AG10803 (cell line): ENCODE data around the gene PAQR4.
A peak's percentile ranks its signal among the peaks of the same experiment; 100 is the strongest.

Experiments used
- DNase-seq: peaks from one replicate; pipeline ENCODE4 v3.0.0; 2010; ENCODE audit warnings: low read depth
- H3K4me3 ChIP-seq: 2 replicates; pipeline ENCODE4 v1.5.1; 2011; ENCODE audit warnings: mild to moderate bottlenecking, low read length, control low read depth
- TF ChIP-seq, protein P1 (sequence below): conservative IDR thresholded peaks from 2 replicates; pipeline ENCODE4 v1.5.1; 2011; ENCODE audit warnings: mild to moderate bottlenecking, low read length, control low read depth, inconsistent platforms

The PAQR4 gene

GRCh38 chr16:3014971-3015370 lies 45.8 kb downstream of the PAQR4 start:
- H3K4me3 ChIP-seq, result no peak overlapping the region
- DNase-seq, result no peak
- TF ChIP-seq, protein P1, sequence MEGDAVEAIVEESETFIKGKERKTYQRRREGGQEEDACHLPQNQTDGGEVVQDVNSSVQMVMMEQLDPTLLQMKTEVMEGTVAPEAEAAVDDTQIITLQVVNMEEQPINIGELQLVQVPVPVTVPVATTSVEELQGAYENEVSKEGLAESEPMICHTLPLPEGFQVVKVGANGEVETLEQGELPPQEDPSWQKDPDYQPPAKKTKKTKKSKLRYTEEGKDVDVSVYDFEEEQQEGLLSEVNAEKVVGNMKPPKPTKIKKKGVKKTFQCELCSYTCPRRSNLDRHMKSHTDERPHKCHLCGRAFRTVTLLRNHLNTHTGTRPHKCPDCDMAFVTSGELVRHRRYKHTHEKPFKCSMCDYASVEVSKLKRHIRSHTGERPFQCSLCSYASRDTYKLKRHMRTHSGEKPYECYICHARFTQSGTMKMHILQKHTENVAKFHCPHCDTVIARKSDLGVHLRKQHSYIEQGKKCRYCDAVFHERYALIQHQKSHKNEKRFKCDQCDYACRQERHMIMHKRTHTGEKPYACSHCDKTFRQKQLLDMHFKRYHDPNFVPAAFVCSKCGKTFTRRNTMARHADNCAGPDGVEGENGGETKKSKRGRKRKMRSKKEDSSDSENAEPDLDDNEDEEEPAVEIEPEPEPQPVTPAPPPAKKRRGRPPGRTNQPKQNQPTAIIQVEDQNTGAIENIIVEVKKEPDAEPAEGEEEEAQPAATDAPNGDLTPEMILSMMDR, result no peak

DNA sequence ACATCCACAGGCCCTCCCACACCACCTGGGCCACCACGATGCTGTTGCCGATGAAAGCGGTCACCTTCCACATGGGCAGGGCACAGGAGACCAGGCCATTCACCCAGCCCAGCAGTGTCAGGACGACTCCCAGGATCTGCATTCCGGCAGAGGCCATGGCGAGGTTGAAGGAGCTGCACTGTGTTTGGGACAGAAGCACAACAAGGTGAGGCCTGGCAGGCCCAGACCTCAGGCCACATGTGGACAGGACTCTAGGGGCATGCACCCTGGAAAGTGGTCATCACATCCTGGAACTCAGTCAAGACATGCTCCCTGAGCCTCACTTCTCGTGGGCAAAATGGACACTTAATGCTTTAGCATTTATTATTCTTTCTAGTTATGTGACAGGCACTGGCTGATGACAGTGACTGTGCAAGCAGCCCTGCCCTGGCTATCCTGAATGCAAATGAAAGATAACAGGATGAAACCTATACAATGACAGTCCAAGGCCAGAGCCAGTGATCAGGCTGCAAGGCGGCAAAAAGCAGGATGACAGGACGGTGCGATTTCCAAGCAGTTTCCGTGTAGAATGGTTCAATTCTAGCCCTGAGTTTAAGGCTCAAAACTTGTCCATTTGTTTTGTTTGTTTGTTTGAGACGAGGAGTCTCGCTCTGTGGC lies 46.8 kb downstream of the PAQR4 start:
- DNase-seq, result no peak
- no peak overlapping the region for H3K4me3 ChIP-seq
- TF ChIP-seq, protein P1, result no peak

- TF ChIP-seq, protein P1, result no peak
- no peak overlapping the region for H3K4me3 ChIP-seq
- DNase-seq, result no peak
Measured at GRCh38 chr16:3017344-3017743, 48.2 kb downstream of the PAQR4 start.

GRCh38 chr16:3017794-3018506 lies 48.8 kb downstream of the PAQR4 start, which contains the start of gene CLDN6:
CLDN6 (minus strand) TSS chr16:3018183; CDS start chr16:3016021, 2,162 bp downstream.
- TF ChIP-seq, protein P1, result no peak
- no peak for DNase-seq
- no peak within 1 kb of the TSS for H3K4me3 ChIP-seq

- TF ChIP-seq, protein P1, result no peak
- H3K4me3 ChIP-seq, result peak overlapping the region; percentile 63
Measured at GRCh38 chr16:3019594-3020246, 50.6 kb downstream of the PAQR4 start.

GRCh38 chr16:3020247-3020603 lies 51.1 kb downstream of the PAQR4 start, which contains the start of gene TNFRSF12A:
TNFRSF12A (plus strand) TSS chr16:3020368; CDS start chr16:3020398, 30 bp downstream.
- TF ChIP-seq, protein P1, result no peak; the same call in 1 of the 2 replicates
- peak within 1 kb of the TSS; percentile 96 for H3K4me3 ChIP-seq
- peak; percentile 73 for DNase-seq

More at GRCh38 chr16:3019594-3020246, 50.6 kb downstream of the PAQR4 start:
- no peak for DNase-seq
